TTC549 (cell line): ENCODE measurements around the gene SCAF4.

ENCODE experiments used
- FAIRE-seq: peaks from 2 replicates; lab custom pipeline; 2012; peaks lifted over from hg19 to GRCh38; lab: Jason Lieb, UNC

SCAF4 gene

DNA sequence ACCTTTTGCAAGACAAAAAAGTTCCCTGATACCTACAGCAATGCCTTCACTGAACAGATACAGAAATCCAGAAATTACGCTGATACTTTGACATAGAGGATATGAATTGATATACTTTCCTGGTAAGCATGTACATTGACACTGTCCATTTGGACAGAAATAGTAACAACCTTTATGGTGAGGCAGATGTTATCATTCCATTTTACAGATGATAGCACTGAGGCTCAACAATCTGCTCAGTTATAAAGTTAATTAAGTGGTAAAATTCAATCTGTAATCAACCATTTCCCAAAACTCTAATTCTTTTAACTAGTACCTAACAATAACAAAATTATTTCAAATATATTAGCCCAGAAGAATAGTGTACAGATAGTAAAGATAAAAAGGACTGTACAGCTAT, 20.6 kb downstream of the SCAF4 start:
- FAIRE-seq = no peak

DNA sequence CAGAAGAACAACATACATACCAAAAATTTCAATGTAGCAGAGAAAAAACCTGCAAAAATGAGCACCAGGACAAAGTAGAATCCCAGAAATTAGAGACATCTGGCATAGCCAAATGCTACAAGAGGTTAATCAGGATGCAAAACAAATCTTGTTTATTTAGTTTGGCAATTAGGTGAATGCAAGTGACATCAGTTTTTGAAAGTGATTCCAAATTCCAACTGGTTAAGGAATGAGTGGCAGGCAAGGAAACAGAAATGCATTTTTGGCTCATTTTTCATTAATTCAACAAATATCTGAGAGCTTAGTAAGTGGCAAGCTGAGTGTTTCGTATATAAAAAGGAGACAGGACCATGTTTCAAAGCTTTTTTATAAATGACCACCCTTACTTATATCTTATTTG, 21.3 kb downstream of the SCAF4 start:
- FAIRE-seq = no peak

DNA sequence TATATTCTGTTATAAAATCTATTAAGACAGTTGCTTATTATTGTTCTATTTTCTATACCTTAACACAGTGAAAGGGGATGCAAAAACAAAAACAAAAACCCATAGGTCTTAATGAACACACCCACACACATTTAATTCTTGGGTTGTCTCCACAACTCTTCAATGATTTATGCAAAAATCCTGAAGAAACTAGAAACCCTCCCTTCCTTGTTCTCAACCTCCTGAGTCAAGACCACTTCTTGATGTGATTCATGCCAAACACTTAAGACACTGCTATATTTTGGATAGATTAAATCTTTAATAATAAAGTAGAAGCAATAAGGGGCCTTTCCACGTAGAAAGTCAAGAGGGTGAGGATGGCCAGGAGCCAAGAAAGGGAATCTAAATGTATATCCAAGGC, 23.4 kb downstream of the SCAF4 start:
- FAIRE-seq = no peak

DNA sequence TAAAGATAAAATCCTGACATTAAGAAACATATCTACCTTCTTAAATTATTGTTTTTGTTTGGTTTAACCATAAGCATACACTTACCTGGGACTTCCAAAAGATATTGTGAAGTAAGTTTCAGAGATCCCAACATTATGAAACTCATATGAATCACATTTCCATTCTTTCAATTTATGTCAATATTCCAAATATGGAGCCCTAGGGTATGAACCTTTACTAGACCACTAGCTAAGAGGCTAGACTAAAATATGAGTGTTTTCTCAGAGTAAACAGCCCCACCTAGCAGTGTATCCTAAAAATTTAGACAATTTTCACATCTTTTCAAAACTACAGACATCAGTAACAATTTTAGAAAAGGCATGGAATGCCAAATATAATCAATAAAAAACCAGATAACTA, 24.4 kb downstream of the SCAF4 start:
- FAIRE-seq = no peak

DNA sequence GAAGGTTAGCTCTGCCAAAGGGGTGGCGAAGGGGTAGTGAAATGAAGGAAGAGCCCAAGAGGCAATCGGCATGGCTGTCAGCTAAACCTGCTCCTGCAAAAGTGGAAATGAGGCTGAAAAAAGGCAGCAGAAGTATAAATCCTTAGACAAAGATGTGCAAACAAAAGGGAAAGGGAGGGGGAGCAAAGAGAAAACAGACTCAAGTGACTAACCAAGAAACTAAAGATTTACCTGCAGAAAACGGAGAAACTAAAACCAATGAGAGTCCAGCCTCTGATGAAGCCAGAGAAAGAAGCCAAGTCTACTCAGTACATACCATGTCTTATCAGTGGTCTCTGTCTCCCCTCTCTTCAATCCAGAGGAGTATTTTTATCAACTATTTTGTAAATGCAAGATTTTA, 25.4 kb downstream of the SCAF4 start:
- FAIRE-seq = no peak

DNA sequence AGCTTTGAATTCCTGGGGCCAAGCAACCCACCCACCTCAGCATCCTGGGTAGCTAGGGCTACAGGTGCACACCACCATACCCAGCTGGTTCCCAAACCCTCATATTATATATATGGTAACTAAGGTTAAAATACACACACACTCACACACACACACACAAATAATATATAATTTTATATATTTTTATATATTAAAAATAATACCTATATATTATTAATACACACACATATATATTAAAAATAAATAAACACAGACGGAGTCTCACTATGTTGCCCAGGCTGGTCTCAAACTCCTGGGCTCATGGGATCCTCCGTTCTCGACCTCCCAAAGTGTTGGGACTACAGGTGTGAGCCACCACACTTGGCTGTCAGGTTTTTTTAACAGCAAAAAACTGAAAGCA, 31.9 kb downstream of the SCAF4 start:
- FAIRE-seq = no peak

DNA sequence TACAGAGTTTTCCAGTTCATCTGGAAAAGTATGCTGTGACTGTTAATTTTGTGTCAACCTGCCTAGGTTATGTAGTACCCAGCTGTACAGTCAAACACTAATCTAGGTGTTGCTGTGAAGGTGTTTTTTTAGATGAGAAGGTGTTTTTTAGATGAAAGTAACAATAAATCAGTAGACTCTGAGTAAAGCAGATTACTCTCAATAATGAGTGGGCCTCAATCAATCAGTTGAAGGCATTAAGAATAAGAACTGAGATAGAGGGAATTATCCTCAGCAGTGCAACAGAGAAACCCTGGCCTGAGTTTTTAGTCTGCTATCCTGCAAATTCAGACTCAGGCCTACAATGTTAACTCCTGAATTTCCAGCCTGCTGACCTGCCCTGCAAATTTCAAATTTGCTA, 33.5 kb downstream of the SCAF4 start:
- no peak for FAIRE-seq

DNA sequence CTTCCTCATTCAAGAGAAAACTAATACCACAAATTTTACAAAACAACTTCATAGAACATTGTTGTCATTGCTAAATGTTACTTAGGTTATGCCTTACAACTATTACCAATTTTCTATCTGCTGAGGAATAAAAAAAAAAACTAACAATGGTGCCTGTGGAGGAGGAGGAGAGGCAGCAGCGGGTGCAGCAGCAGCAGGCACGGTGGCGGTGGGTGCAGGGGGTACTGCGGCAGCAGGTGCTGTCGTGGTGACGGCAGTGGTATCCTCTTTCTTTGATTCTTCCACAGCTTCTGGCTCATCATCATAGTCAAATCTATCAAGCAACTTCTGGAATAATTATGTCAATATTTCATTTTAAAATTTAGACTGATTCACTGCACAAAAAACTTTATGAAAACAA, 35.5 kb downstream of the SCAF4 start:
- FAIRE-seq = no peak

DNA sequence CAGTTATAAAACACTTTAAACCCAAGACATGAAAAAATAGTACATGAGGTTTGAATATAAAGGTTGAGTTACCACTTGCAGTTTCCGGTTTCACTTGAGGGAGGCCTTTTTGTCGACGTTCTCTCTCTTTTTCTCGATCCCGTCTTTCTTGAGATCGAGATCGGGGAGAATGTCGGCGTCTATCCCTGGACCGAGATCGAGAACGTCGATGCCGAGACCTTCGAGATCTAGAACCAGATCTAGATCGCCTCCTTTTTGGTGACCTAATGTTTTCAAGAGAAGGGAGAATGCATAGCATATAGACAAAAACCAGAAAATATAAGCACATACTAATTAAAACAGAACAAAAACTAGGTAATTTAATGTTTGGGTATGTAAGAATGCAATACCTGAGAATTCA, 38.7 kb downstream of the SCAF4 start:
- no peak for FAIRE-seq

DNA sequence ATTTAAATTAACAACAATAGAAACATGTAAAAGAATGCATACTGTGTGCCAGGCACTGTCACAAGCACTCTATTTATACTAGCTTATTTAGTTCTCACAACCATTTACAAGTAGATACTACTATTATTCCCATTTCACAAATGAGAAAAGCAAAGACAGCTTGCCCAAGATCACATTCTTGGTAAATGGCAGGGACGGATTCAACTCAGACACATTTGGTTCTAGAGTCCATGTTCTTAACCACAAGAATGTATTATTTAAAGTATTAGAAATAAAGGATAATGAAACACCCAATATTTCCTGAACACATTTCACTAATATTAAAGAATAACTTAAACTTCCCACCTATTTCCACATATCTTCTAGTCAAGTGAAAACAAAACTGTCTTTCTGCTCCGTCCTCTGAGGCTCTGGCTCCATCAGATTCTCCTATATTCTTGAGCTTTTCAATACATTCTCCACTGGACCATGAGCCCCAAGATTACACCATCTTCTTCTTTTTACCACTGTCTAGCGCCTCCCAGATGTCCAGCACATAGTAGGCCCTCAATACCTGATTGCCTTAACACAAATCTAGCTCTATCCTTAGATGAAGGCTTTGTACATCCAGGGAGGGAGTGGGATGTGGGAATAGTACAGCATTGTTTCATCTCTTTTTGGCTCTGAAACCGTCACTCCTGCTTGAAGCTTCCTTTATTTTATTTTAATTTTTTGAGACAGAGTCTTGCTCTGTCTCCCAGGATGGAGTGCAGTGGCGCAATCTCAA, 43.1 kb downstream of the SCAF4 start:
- no peak for FAIRE-seq

DNA sequence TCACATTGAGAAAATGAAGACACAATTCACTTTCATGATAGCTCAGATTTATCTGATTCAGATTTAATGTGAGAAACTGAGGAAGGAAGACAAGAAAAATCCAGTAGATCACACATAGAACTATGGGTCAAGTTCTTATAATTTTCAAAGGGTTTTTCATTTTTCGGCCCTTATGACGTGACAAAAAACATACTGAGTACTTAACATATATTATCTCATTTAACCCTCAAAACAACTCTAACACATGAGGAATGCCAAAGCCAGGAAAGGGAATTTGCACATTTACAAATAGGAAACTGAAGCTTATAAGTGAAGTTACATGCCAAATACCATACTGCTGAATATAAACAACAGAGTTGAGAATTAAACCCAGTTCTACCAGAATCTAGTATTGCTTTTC, 44.8 kb downstream of the SCAF4 start:
- no peak for FAIRE-seq

DNA sequence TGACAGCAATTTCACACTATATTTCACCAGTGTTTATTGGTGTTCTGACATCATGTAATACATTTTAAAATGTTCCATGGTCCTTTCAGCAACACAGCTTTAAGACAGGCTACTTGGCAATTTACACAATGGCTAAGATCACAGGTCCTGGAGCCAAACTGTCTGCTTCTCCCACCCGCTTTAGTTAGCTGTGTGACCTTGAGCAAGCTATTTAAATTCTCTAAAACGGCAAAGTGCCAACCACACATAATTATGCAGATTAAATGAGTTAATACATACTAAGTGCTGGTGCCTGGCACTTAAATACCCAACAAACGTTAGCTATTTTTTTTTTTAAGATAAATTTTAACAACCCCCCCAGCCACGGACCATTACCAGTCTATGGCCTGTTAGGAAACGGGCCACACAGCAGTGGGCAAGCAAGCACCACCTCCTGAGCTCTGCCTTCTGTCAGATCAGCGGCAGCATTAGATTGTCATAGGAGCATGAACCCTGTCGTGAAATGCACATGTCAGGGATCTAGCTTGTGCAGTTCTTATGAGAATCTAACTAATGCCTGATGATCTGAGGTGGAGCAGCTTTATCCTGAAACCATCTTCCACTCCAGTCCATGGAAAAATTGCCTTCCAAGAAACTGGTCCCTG, 45.5 kb downstream of the SCAF4 start:
- no peak for FAIRE-seq

DNA sequence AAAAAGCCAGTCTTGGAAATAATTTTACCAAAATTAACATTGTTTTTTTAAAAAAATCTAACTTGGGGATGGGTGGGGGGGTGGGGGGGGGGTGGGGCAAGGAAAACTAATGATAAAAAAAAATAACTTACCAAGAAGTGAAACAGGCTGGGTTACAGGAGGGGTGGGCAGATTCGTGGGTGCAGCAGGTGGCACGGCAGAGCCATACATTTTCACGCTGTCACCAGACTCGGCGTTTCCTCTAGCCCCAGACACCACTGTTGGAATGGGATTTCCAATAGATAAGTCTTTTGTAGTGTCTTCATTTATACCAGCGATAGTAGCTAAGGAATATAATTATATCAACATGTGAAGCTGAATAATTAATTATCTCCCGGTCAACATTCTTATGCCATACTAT, 47.0 kb downstream of the SCAF4 start:
- FAIRE-seq = no peak

DNA sequence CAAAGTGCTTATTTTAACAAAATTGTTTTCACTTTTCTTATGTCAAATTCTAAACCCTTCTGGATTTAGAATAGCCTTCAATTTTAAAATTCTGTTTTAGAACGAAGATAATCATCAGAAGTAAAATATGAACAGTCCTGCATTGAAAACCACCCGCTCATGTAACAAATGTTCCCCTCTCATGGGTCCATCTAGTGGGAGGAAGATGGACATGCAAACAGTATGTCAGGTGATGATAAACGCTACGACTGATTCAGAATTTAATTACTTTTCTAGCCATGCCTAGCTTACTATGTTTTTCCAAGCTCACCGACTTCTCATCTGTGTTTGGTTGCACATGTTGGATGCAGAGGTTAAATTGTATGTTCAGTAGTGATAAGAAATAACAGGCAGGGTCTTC, 48.9 kb downstream of the SCAF4 start:
- no peak for FAIRE-seq

DNA sequence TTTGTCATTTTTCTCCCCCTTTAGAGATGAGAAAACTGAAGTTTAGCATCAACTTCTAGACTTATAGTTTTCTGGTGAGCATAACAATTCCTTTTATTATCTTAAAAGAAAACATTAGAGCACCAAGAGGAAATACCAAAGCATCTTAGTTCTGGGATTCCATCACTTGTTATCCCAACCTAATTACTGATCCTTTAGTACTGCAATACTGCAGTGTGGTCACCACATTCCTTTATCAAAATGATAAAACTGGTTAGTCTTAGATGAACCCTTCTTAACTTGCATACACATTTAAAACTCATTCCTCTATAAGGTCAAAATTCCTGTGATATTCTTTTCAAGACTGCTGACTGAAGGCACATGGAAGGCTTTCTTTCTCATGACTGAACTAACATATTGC, 49.3 kb downstream of the SCAF4 start:
- no peak for FAIRE-seq

DNA sequence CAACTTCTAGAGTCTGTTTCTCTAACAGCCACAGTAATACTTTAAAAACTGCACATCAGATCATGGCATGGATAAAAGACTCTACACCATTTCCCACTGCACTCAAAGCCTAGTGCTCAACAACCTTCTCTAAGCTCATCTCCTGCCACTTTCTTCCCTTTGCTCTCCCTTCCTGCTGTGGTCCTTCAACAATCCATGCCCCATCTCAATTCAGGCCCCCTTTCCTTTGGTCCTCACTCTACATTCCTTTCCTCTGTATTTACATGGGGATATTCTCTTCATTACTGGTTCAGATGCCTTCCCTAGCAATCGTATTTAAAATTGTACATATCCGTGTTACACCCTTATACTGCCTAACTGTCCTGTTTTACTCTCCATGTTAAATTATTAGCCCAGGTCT, 53.4 kb downstream of the SCAF4 start:
- FAIRE-seq = no peak

DNA sequence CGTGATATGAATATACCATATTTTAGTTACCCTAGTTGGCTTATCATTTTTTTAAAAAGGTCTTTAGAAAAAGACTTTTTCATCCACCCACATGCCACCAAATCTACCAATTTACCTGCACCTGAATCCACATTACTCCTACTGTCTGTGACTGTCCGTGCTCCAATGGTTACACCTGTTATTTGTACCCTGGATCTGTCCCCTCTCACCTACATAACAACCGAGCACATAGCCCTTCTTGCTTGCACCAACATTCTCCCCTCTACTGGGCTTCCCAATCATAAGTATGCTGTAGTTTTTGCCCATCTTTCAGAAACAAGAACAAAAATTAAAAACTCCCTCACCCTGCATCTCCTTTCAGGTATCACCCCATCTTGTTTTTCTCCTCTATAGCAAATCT, 54.9 kb downstream of the SCAF4 start:
- FAIRE-seq = no peak

DNA sequence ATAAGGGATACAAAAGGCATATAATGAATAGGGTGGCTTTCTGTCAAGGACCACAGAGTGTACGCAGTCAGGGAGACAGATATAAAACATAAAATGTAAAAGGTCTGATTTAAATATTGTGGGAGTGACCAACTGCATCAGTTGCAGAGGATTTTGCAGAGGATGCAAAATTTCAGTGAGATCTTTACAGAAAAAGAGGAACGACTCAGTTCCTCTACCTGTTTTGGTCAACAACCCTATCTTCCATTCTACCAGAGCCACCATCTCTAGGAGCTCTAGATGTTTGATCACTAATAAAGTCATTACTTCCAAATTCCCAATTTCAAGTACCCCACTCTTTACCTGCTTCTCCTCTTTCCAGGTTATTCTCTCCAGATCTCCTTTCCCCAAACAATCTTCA, 56.0 kb downstream of the SCAF4 start:
- no peak for FAIRE-seq

DNA sequence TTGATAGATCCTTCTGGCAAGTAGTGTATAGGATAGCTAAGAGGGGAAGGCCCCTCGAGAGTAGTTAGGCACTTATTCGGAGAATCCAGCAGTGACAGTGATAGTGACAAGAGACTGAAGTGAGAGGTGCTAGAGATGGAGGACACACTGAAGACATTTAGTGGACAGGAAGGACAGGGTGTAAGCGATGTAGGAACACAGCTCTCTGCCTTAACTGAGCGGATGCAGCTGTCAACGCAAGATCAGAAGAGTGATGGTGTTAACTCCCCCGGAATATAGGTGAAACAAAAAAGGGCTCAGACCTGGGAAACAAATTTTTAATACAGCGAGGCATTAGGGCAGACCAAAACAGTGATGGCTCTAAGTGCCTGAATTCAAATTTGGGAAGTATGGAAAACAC, 56.6 kb downstream of the SCAF4 start:
- no peak for FAIRE-seq

DNA sequence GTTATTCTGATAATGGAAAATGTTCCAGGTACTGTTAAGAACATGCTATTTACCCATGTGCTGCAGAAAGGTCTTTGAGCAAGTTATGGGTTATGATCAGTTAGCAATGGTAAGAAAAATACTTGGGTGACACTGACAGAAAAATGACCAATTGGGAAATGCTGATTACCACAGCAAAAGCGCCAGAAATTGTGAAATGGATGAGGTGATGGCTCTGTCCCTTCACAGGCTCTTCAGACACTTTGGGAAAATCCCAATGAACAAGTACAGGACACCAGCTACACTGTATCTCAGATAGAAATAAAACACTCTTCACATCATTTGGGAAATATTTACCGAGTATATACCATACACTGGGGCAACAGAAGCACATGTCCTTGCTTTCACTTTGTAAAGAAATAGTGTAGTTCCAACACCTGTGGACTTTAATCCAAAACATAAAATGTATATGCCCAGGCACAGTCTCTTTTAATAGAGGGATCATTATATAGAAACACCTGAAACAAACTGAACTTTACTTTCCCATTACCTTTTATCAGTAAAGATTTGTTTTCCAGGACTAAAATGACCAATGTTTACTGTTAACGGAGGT, 58.5 kb downstream of the SCAF4 start:
- no peak for FAIRE-seq

DNA sequence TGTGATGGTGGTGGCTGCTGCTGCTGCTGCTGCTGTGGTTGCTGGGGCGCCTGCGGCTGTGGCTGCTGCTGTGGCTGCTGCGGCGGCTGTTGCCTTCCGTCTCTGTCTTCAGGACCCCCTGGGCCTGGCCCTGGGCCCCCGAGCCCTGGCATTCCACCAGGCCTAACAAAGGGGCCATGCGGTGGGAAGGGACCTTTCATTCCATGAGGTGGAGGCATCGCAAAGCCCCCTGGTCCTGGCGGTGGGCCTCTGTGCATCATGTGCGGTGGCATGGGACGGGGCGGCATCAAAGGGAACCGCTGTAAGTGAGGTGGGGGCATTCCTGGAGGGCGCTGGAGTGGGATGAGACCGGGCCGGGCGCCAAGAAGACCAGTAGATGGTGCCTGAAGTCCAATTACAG, 60.0 kb downstream of the SCAF4 start:
- FAIRE-seq = no peak

DNA sequence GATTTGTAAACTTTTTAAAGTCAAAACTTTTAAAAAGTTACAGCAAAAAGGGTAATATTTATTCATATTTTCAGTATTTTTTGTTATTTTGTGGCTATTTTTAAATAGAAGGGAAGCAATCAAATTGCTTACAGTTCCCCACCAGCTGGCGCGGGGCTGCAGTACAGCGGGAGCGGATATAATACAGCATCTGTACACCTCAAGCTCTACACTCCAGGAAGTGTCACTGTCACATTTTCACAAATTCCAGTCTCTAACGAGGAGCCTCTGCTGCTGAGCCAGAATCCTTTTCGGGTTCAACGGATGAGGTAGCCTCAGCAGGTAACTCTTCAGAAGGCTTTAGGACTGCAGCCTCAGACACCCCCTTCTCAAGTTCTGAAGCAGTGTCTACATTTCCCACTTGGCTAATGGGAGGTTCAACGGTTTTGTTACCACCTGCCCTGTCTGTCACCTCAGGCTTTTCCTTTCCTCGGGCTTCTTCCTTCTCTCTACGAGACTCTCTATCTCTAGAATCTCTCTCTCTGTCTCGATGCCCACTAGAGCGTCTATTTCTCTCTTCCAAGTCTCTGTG, 60.7 kb downstream of the SCAF4 start:
- FAIRE-seq = no peak

DNA sequence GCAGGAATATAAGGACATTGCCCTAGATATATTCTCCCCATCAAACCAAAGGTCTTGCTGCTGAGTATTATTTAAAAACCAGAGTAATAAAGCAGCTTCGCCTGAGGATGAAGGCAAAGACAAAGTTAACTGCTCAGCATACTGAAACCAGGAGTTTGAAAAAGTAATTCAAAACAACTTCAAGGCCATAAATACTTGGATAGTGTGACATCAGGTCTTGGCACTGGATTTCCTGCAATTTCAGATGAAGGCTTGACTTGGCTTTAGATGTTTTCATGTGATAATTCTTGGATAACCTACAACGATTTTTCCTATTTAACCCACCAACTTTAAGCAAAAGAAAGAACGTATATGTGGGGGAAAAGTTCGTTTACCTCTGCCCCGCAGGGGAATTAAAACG, 61.8 kb downstream of the SCAF4 start:
- no peak for FAIRE-seq
